Activated CD8-positive, alpha-beta T cell treated with anti-CD3 and anti-CD28 coated beads for 36 hours (primary cell): ENCODE measurements around the gene ITLN2. TPM values are rescaled to one million over a fixed set of nuclear protein-coding genes. Genes with fewer than 3 reads are reported as not detected.
A peak's percentile ranks its signal among the peaks of the same experiment; 100 is the strongest.
"Not testable (repeated sequence)": the region's sequence is repeated elsewhere in the genome, so short reads cannot be mapped to it uniquely, and the experiment has no call there.

Source experiments
- ATAC-seq: fragments of 200-7000 bp; cut with Tn5 transposase; one replicate; pipeline ENCODE4 v1.10.0; 2021; ENCODE audit warnings: mild to moderate bottlenecking, moderate library complexity
- CTCF ChIA-PET: fragments of 350-600 bp; sonication (Branson Sonifier 250); formaldehyde crosslinking; loops from one replicate; lab custom pipeline; 2021; ENCODE audit warnings: antibody characterized with exemption; lab: Charles Lee
- POLR2A ChIA-PET: fragments of 350-600 bp; sonication (Branson Sonifier 250); formaldehyde crosslinking; loops from one replicate; lab custom pipeline; 2021; ENCODE audit warnings: antibody characterized with exemption; lab: Charles Lee
- DNase-seq: peaks from one replicate; pipeline ENCODE4 v3.0.0-alpha.2; 2020
- H3K27ac Mint-ChIP-seq: one replicate; pipeline ENCODE4 v1.8.0; 2021; ENCODE audit warnings: mild to moderate bottlenecking, mixed read lengths
- H3K27me3 Mint-ChIP-seq: one replicate; pipeline ENCODE4 v1.8.0; 2021; ENCODE audit warnings: mixed read lengths
- H3K36me3 Mint-ChIP-seq: one replicate; pipeline ENCODE4 v1.8.0; 2021; ENCODE audit warnings: low read depth, mixed read lengths
- H3K4me1 Mint-ChIP-seq: one replicate; pipeline ENCODE4 v1.8.0; 2021; ENCODE audit warnings: low read depth, mixed read lengths
- H3K4me3 Mint-ChIP-seq: one replicate; pipeline ENCODE4 v1.8.0; 2021; ENCODE audit warnings: mild to moderate bottlenecking, moderate library complexity, mixed read lengths
- H3K9me3 Mint-ChIP-seq: one replicate; pipeline ENCODE4 v1.8.0; 2021; ENCODE audit warnings: mixed read lengths
- intact Hi-C: fragments of 100-400 bp; cut with micrococcal nuclease; formaldehyde crosslinking; loops from one replicate; pipeline ENCODE4 v1.10.0; 2022
- total RNA-seq, 2 experiments: library from RNA; stranded (reverse); gene quantifications; one replicate each; pipeline ENCODE4 v1.2.3, GENCODE V29; 2021
- TF ChIP-seq, protein P1 (sequence below): fragments of 200-600 bp; IDR thresholded peaks from one replicate; pipeline ENCODE4 v1.8.0; 2022; ENCODE audit warnings: antibody characterized with exemption, mild to moderate bottlenecking

ITLN2 gene
- total RNA-seq, 2 experiments from 2014 or later = not detected

DNA sequence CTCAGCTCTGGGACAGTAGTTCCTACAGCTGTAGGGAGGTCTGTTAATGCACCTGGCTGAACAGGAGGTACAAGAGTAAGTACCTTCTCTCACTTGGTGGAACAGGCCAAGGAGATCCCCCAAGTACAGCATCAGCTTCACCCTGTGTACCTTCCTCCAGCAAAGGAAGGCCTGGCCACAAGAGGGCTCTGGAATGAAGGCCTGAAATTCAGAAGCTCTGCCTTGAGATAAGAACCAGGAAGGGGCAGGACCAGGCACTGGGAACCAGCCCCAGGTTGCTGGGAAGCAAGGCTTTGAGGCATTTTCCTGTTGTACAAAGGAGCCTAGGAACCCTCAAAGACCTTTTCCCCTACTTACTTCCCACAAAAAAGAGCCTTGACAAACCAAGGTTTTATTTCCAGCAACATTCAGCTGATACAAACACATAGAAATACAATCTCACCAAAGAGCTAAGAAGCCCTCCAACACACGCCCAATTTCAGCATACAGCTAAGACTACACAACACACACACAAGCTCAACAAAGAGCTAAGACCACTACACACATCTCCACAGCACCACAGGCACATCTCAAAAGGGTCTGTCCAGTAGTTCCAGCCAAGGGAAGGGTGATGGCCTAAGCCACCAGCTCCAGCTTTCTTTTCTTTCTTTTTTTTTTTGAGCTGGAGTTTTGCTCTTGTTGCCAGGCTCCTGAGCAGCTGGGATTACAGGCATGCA lies 42.9 kb upstream of the ITLN2 start:
- no peaks in the 10 kb centered on the region for H3K9me3 Mint-ChIP-seq
- CTCF ChIA-PET = interaction anchor here (0.7 to 5.3 kb wide), 42 partner anchors 7 to 385 kb away, joined by 3 to 65 read pairs (median 4); partner anchors contain the start of genes ARHGAP30, DEDD, F11R and KLHDC9
- TF ChIP-seq, protein P1, sequence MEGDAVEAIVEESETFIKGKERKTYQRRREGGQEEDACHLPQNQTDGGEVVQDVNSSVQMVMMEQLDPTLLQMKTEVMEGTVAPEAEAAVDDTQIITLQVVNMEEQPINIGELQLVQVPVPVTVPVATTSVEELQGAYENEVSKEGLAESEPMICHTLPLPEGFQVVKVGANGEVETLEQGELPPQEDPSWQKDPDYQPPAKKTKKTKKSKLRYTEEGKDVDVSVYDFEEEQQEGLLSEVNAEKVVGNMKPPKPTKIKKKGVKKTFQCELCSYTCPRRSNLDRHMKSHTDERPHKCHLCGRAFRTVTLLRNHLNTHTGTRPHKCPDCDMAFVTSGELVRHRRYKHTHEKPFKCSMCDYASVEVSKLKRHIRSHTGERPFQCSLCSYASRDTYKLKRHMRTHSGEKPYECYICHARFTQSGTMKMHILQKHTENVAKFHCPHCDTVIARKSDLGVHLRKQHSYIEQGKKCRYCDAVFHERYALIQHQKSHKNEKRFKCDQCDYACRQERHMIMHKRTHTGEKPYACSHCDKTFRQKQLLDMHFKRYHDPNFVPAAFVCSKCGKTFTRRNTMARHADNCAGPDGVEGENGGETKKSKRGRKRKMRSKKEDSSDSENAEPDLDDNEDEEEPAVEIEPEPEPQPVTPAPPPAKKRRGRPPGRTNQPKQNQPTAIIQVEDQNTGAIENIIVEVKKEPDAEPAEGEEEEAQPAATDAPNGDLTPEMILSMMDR = peak; percentile 57
- H3K27me3 Mint-ChIP-seq = no peaks in the 10 kb centered on the region
- peak; percentile 72 for DNase-seq
- POLR2A ChIA-PET = interaction anchor here (0.8 to 3.1 kb wide), 7 partner anchors 14 to 235 kb away, joined by 3 to 19 read pairs (median 4); partner anchors contain the start of gene KLHDC9
- intact Hi-C loops = loop anchor here (5.0 kb wide), 1 partner anchor 100 kb away; the partner anchor contains the start of gene KLHDC9
- peak; percentile 84 for ATAC-seq
- no peak overlapping the region for H3K4me3 Mint-ChIP-seq
- peaks cover 8% of the 10 kb centered on the region for H3K36me3 Mint-ChIP-seq
- peaks cover 21% of the 10 kb centered on the region for H3K4me1 Mint-ChIP-seq
- H3K27ac Mint-ChIP-seq = peak overlapping the region; percentile 73

DNA sequence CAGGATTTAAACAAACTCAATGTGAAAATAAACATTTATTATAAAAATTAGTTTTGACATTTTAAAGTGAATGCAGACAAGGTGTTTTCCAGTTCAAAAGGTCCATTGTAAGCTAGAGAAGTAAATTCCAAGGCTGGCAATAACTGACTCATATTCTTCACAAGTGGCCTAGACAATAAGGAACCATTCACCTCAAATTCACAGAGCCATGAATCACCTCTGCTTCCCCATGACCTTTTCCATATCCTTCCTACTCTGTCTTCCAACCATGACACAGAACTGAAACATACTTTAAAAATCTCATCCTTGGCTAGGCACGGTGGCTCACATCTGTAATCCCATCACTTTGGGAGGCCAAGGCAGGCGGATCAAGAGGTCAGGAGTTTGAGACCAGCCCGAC lies 41.6 kb upstream of the ITLN2 start:
- TF ChIP-seq, protein P1 = no peak
- Mint-ChIP-seq H3K27me3 (no peaks in the 10 kb centered on the region), H3K9me3 (no peaks in the 10 kb centered on the region), H3K36me3 (peaks cover 8% of the 10 kb centered on the region), H3K27ac (peak overlapping the region; percentile 37), H3K4me1 (peaks cover 21% of the 10 kb centered on the region), H3K4me3 (no peak overlapping the region)
- DNase-seq = no peak
- intact Hi-C loops = loop anchor here (5.0 kb wide), 1 partner anchor 101 kb away; the partner anchor contains the start of gene KLHDC9
- ATAC-seq = no peak
- POLR2A ChIA-PET = no interaction called here
- CTCF ChIA-PET = interaction anchor here (0.9 to 5.3 kb wide), 11 partner anchors 8 to 161 kb away, joined by 3 to 65 read pairs (median 13); partner anchors contain the start of genes ARHGAP30, F11R, ITLN2 and KLHDC9

DNA sequence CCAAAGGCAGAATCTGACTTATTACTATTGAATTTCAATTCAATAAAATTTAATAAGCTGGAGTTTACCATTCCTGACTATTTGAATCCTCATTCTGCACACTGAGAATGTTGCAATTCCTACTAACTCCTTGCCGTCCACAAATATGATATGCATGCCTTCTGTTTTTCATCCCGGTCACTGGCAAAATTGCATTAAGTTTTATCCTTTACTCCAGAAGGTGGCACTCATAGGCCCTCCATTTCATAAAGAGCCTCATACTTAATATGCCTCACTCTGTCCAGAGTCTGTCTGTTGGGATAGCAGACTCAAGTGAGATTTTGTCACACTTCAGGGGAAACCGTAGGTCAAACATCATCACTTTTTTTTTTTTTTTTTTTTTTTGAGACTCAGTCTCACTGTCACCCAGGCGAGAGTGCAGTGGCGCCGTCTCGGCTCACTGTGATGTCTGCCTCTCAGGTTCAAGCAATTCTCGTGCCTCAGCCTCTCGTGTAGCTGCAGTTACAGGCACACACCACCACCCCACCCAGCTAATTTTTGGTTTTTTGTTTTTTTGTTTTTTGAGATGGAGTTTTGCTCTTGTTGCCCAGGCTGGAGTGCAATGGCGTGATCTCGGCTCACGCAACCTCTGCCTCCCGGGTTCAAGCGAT lies 39.1 kb upstream of the ITLN2 start:
- TF ChIP-seq, protein P1 = no peak
- Mint-ChIP-seq H3K27ac (no peak overlapping the region), H3K4me3 (no peak overlapping the region), H3K4me1 (peaks cover 22% of the 10 kb centered on the region), H3K9me3 (no peaks in the 10 kb centered on the region), H3K27me3 (no peaks in the 10 kb centered on the region), H3K36me3 (no peaks in the 10 kb centered on the region)
- CTCF ChIA-PET = interaction anchor here (1.0 to 1.4 kb wide), 5 partner anchors 50 to 216 kb away, joined by 3 to 4 read pairs (median 3); no protein-coding TSS in a partner anchor
- POLR2A ChIA-PET = no interaction called here
- peak; percentile 37 for ATAC-seq
- intact Hi-C loops = no loop called here
- DNase-seq = no peak

DNA sequence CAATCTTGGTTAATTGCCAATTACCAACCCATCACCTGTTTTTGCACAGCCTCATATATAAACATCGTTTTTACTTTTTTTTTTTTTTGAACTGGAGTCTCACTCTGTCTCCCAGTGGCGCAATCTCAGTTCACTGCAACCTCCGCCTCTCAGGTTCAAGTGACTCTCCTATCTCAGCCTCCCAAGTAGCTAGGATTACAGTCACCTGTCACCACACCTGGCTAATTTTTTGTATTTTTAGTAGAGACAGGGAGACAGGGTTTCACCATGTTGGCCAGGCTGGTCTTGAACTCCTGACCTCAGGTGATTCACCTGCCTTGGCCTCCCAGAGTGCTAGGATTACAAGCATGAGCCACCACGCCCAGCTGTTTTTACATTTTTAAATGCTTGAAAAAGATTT lies 37.4 kb upstream of the ITLN2 start:
- intact Hi-C loops = not testable (repeated sequence)

DNA sequence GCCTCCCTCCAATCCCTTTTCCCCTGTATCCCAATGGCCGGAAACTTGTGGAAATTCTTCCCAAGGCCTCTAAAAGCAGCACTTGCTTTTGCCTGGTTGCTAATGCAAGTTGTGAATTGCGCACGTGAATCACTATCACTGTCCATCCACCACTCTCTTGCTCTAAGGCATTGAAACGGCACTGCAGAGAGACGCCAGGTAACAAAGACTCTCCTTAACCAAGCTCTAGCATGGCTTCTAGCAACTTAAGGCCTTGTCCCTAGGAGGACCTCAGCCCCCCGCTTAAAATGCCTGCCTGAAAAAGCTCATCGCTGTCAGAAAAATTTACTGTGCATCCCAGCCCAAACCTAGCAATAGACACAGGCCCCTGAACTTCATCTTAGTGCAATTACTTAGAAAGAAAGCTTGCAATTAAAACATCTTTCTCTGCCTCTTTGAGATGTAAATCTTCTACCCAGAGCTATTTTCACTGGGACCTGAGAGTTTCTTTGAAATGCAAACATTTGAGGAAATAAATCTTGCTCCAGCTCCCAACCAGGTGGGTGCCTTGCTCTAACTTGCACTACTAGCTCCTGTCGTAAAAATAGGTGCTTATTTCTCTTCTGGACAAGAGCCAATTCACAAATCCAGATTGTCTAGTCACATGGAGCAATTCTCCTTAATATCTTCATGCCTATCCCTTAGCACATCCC lies 32.9 kb upstream of the ITLN2 start:
- TF ChIP-seq, protein P1 = no peak
- ATAC-seq (no peak), DNase-seq (no peak)
- Mint-ChIP-seq H3K27ac (no peak overlapping the region), H3K4me3 (no peak overlapping the region), H3K9me3 (no peaks in the 10 kb centered on the region), H3K4me1 (peaks cover 2% of the 10 kb centered on the region), H3K36me3 (no peaks in the 10 kb centered on the region), H3K27me3 (peaks cover under 1% of the 10 kb centered on the region)
- intact Hi-C loops = no loop called here
- ChIA-PET CTCF (interaction anchor here (0.7 to 3.9 kb wide), 10 partner anchors 10 to 263 kb away, joined by 3 to 17 read pairs (median 6); partner anchors contain the start of genes ITLN2 and KLHDC9), POLR2A (interaction anchor here (0.6 kb wide), 1 partner anchor 140 kb away, joined by 3 read pairs; no protein-coding TSS in a partner anchor)

More for the DNA sequence above, 37.4 kb upstream of the ITLN2 start:
- DNase-seq, ATAC-seq, H3K27me3 Mint-ChIP-seq, H3K4me3 Mint-ChIP-seq, H3K36me3 Mint-ChIP-seq, H3K9me3 Mint-ChIP-seq, POLR2A ChIA-PET, H3K27ac Mint-ChIP-seq: not testable (repeated sequence)
- H3K4me1 Mint-ChIP-seq = peaks cover 15% of the 10 kb centered on the region
- CTCF ChIA-PET = interaction anchor here (0.8 to 1.7 kb wide), 3 partner anchors 13 to 80 kb away, joined by 3 to 4 read pairs (median 3); partner anchors contain the start of gene USF1
